Lower lobe of right lung (tissue), 2 donors: Measurements from ENCODE around the gene HIVEP2. TPM values are rescaled to one million over a fixed set of nuclear protein-coding genes. Genes with fewer than 3 reads are reported as not detected.
A peak's percentile ranks its signal among the peaks of the same experiment; 100 is the strongest.

ENCODE experiments used
- ATAC-seq, 2 donors: fragments of 200-7000 bp; cut with Tn5 transposase; one replicate each; pipeline ENCODE4 v1.9.1; 2020 to 2022; ENCODE audit warnings: mild to moderate bottlenecking in 2 of 2, moderate library complexity in 2 of 2
- DNase-seq: peaks from one replicate; pipeline ENCODE4 v3.0.0-alpha.2; 2020
- H3K27ac ChIP-seq: fragments of 200-600 bp; one replicate; pipeline ENCODE4 v1.8.0; 2022
- H3K27me3 ChIP-seq: fragments of 200-600 bp; one replicate; pipeline ENCODE4 v1.8.0; 2022; ENCODE audit warnings: low read depth
- H3K36me3 ChIP-seq: fragments of 200-600 bp; one replicate; pipeline ENCODE4 v1.8.0; 2022; ENCODE audit warnings: mild to moderate bottlenecking
- H3K4me1 ChIP-seq: fragments of 200-600 bp; one replicate; pipeline ENCODE4 v1.8.0; 2022
- H3K4me3 ChIP-seq: fragments of 200-600 bp; one replicate; pipeline ENCODE4 v1.8.0; 2022; ENCODE audit warnings: mild to moderate bottlenecking
- H3K9me3 ChIP-seq: fragments of 200-600 bp; one replicate; pipeline ENCODE4 v1.8.0; 2022
- CTCF ChIP-seq: fragments of 200-600 bp; IDR thresholded peaks from one replicate; pipeline ENCODE4 v1.8.0; 2022; ENCODE audit warnings: antibody characterized with exemption, mild to moderate bottlenecking
- intact Hi-C: fragments of 100-400 bp; cut with DNase I; formaldehyde crosslinking; loops from one replicate; pipeline ENCODE4 v1.11.0; 2022
- total RNA-seq: library from RNA; stranded (reverse); fragmentation: NEBNext Ultra II Directional; extraction: Animal tissue kit (Norgen Biotek cat#: 25700); gene quantifications from one replicate; pipeline ENCODE4 v1.2.1, GENCODE V29; 2021
- donor health status: DM: no; HTN: yes; CAD: no; lungs with severe emphysema.

Gene HIVEP2
- total RNA-seq, 1 donor from 2014 or later = 13.1 TPM

- H3K4me1 ChIP-seq = peaks cover 34% of the 10 kb centered on the region
- H3K4me3 ChIP-seq = no peak overlapping the region
- H3K27me3 ChIP-seq = no peaks in the 10 kb centered on the region
- DNase-seq (no peak), ATAC-seq (no peak)
- TF ChIP-seq CTCF = no peak
- H3K36me3 ChIP-seq = no peaks in the 10 kb centered on the region
- intact Hi-C loops = no loop called here
- no peaks in the 10 kb centered on the region for H3K9me3 ChIP-seq
- H3K27ac ChIP-seq = no peak overlapping the region
Measured at GRCh38 chr6:142888456-142888855, 56.5 kb downstream of the HIVEP2 start.

- peaks cover 34% of the 10 kb centered on the region for H3K4me1 ChIP-seq
- H3K36me3 ChIP-seq = no peaks in the 10 kb centered on the region
- H3K27me3 ChIP-seq = no peaks in the 10 kb centered on the region
- no peak for ATAC-seq
- H3K9me3 ChIP-seq = no peaks in the 10 kb centered on the region
- H3K4me3 ChIP-seq = no peak overlapping the region
- no peak for DNase-seq
- no peak for TF ChIP-seq CTCF
- intact Hi-C loops = no loop called here
- H3K27ac ChIP-seq = no peak overlapping the region
Measured at GRCh38 chr6:142887517-142887916, 57.5 kb downstream of the HIVEP2 start.

- DNase-seq (no peak), ATAC-seq (peak; percentile 48 to 54)
- Histone ChIP-seq H3K4me1 (peaks cover 34% of the 10 kb centered on the region), H3K27ac (no peak overlapping the region), H3K36me3 (no peaks in the 10 kb centered on the region), H3K4me3 (no peak overlapping the region), H3K27me3 (no peaks in the 10 kb centered on the region), H3K9me3 (no peaks in the 10 kb centered on the region)
- intact Hi-C loops = no loop called here
- TF ChIP-seq CTCF = peak; percentile 35
Measured at GRCh38 chr6:142886431-142887170, 58.4 kb downstream of the HIVEP2 start.

GRCh38 chr6:142885182-142885867, 59.7 kb downstream of the HIVEP2 start:
- peak; percentile 91 to 94 for ATAC-seq
- intact Hi-C loops = no loop called here
- no peak for DNase-seq

More at GRCh38 chr6:142885182-142885867, 59.7 kb downstream of the HIVEP2 start:
- peak overlapping the region; percentile 44 for H3K27ac ChIP-seq
- H3K9me3 ChIP-seq = no peaks in the 10 kb centered on the region
- no peaks in the 10 kb centered on the region for H3K36me3 ChIP-seq
- peaks cover 34% of the 10 kb centered on the region for H3K4me1 ChIP-seq
- H3K27me3 ChIP-seq = no peaks in the 10 kb centered on the region
- peak overlapping the region; percentile 33 for H3K4me3 ChIP-seq
- TF ChIP-seq CTCF = no peak
